Neural progenitor cell (in vitro differentiated cells): ENCODE measurements around the gene VEPH1. TPM values are rescaled to one million over a fixed set of nuclear protein-coding genes. Genes with fewer than 3 reads are reported as not detected.

Source experiments
- DNase-seq: peaks from one replicate; pipeline ENCODE4 v3.0.0-alpha.2; 2016; ENCODE audit warnings: low spot score
- H2AFZ ChIP-seq: fragments of 200-600 bp; sonication (generic); replicated peaks from 2 replicates; pipeline ENCODE4 v1.6.1; 2016; ENCODE audit warnings: antibody characterized with exemption
- H3F3A ChIP-seq: fragments of 200-600 bp; sonication (generic); 2 replicates; pipeline ENCODE4 v1.6.1; 2016; ENCODE audit warnings: antibody characterized with exemption, low read depth
- H3K27ac ChIP-seq: fragments of 200-600 bp; sonication (generic); 2 replicates; pipeline ENCODE4 v1.5.1; 2016; ENCODE audit warnings: mild to moderate bottlenecking
- H3K27me3 ChIP-seq: fragments of 200-600 bp; sonication (generic); 2 replicates; pipeline ENCODE4 v1.6.1; 2016; ENCODE audit warnings: mild to moderate bottlenecking, moderate library complexity
- H3K36me3 ChIP-seq: fragments of 200-600 bp; sonication (generic); 2 replicates; pipeline ENCODE4 v1.5.1; 2016
- H3K4me1 ChIP-seq: fragments of 200-600 bp; sonication (generic); 2 replicates; pipeline ENCODE4 v1.6.1; 2016; ENCODE audit warnings: mixed run types
- H3K4me2 ChIP-seq: fragments of 200-600 bp; sonication (generic); 2 replicates; pipeline ENCODE4 v1.6.1; 2016
- H3K4me3 ChIP-seq: fragments of 200-600 bp; sonication (generic); 2 replicates; pipeline ENCODE4 v1.5.1; 2016
- H3K79me2 ChIP-seq: fragments of 200-600 bp; sonication (generic); 2 replicates; pipeline ENCODE4 v1.6.1; 2016; ENCODE audit warnings: low read depth
- H3K9ac ChIP-seq: fragments of 200-600 bp; sonication (generic); 2 replicates; pipeline ENCODE4 v1.6.1; 2016
- H3K9me3 ChIP-seq: fragments of 200-600 bp; sonication (generic); 2 replicates; pipeline ENCODE4 v1.5.1; 2016; ENCODE audit warnings: low read depth
- H4K20me1 ChIP-seq: fragments of 200-600 bp; sonication (generic); 2 replicates; pipeline ENCODE4 v1.6.1; 2016; ENCODE audit warnings: low read depth
- H3K27ac Mint-ChIP-seq: 3 replicates; pipeline ENCODE4 v1.8.0; 2021; ENCODE audit warnings: mixed read lengths
- H3K27me3 Mint-ChIP-seq: 2 replicates; pipeline ENCODE4 v1.8.0; 2022; ENCODE audit warnings: low read depth, mild to moderate bottlenecking, inconsistent platforms, moderate library complexity, mixed read lengths; ENCODE audit not compliant: insufficient read depth
- H3K36me3 Mint-ChIP-seq: 3 replicates; pipeline ENCODE4 v1.8.0; 2021; ENCODE audit warnings: mixed read lengths
- H3K4me1 Mint-ChIP-seq: 3 replicates; pipeline ENCODE4 v1.8.0; 2021; ENCODE audit warnings: mixed read lengths
- H3K4me3 Mint-ChIP-seq: 3 replicates; pipeline ENCODE4 v1.8.0; 2021; ENCODE audit warnings: mild to moderate bottlenecking, moderate library complexity, mixed read lengths
- H3K9me3 Mint-ChIP-seq: 3 replicates; pipeline ENCODE4 v1.8.0; 2020; ENCODE audit warnings: mixed read lengths
- CTCF ChIP-seq: fragments of 200-600 bp; sonication (generic); IDR thresholded peaks from 2 replicates; pipeline ENCODE4 v1.5.1; 2017; ENCODE audit warnings: antibody characterized with exemption, mild to moderate bottlenecking
- EZH2 ChIP-seq: fragments of 200-600 bp; sonication (generic); IDR thresholded peaks from 2 replicates; pipeline ENCODE4 v1.6.1; 2017; ENCODE audit warnings: antibody characterized with exemption, mild to moderate bottlenecking, moderate library complexity
- EZH2phosphoT487 ChIP-seq: fragments of 200-600 bp; sonication (generic); IDR thresholded peaks from 2 replicates; pipeline ENCODE4 v1.6.1; 2017; ENCODE audit warnings: antibody characterized with exemption
- total RNA-seq: library from RNA; depleted of rRNA; stranded (reverse); fragments of >200 nt; gene quantifications from 2 replicates; pipeline ENCODE4 v1.2.3, GENCODE V29; 2015; ENCODE audit warnings: low replicate concordance

VEPH1 gene
- total RNA-seq, 1 donor from 2014 or later, result not detected

DNA sequence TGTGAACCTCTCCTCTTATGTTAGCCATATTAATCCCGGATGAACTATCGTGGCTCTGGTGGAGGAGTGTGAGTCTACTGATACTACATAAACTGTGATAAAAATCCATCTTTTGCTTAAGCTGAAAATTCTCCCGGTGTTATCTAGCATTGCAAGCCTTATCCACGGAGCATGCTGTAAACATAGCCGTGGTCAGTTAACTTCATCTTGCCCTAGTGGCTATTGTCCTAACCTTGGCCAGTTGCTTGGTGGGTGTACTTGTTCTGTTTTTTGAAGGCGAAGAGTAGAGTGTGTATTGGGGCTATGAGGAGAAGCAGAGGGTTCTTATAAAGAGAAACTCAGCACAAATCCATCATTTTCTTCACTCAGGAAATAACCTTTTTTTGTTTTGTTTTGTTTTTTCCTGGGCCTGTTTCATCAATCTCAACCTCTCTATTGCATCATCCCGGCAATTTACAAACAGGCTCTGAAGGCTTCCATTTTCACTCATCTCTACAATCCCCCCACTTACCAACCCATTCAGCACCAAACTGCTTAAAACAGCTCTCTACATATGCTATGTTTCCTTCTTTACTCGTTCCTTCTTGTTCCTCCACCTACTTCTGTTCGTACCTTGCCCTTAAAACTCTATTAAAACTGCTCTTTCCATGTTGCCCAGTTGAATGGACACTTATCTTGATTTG, 202.1 kb downstream of the VEPH1 start:
- no peak overlapping the region for H3K4me3 ChIP-seq
- no peak overlapping the region for H3K4me3 Mint-ChIP-seq
- H3F3A ChIP-seq, result no peaks in the 10 kb centered on the region
- no peak for DNase-seq
- no peak overlapping the region for H2AFZ ChIP-seq
- H3K9ac ChIP-seq, result no peak overlapping the region
- H4K20me1 ChIP-seq, result no peaks in the 10 kb centered on the region
- peaks cover 8% of the 10 kb centered on the region for H3K4me1 Mint-ChIP-seq
- H3K4me1 ChIP-seq, result peaks cover 8% of the 10 kb centered on the region
- no peaks in the 10 kb centered on the region for H3K9me3 ChIP-seq
- no peak for TF ChIP-seq EZH2
- TF ChIP-seq CTCF, result no peak
- no peak for TF ChIP-seq EZH2phosphoT487
- H3K27me3 Mint-ChIP-seq, result peaks cover 3% of the 10 kb centered on the region
- no peaks in the 10 kb centered on the region for H3K36me3 ChIP-seq
- H3K9me3 Mint-ChIP-seq, result no peaks in the 10 kb centered on the region
- H3K4me2 ChIP-seq, result no peak overlapping the region
- no peak overlapping the region for H3K27ac Mint-ChIP-seq
- no peaks in the 10 kb centered on the region for H3K36me3 Mint-ChIP-seq
- no peak overlapping the region for H3K27ac ChIP-seq
- no peaks in the 10 kb centered on the region for H3K79me2 ChIP-seq
- H3K27me3 ChIP-seq, result no peaks in the 10 kb centered on the region

- H3K4me3 Mint-ChIP-seq, result no peak overlapping the region
- Histone ChIP-seq H3K79me2 (no peaks in the 10 kb centered on the region), H4K20me1 (no peaks in the 10 kb centered on the region), H3K9me3 (no peaks in the 10 kb centered on the region), H3K4me3 (no peak overlapping the region), H3K4me1 (peaks cover 8% of the 10 kb centered on the region), H3K36me3 (no peaks in the 10 kb centered on the region), H3K27ac (no peak overlapping the region), H3K4me2 (no peak overlapping the region), H2AFZ (no peak overlapping the region), H3K9ac (no peak overlapping the region), H3K27me3 (no peaks in the 10 kb centered on the region), H3F3A (no peaks in the 10 kb centered on the region)
- H3K27me3 Mint-ChIP-seq, result peaks cover 3% of the 10 kb centered on the region
- no peaks in the 10 kb centered on the region for H3K36me3 Mint-ChIP-seq
- H3K9me3 Mint-ChIP-seq, result no peaks in the 10 kb centered on the region
- H3K4me1 Mint-ChIP-seq, result peaks cover 8% of the 10 kb centered on the region
- TF ChIP-seq EZH2, result no peak
- no peak for TF ChIP-seq CTCF
- no peak for TF ChIP-seq EZH2phosphoT487
- H3K27ac Mint-ChIP-seq, result no peak overlapping the region
- no peak for DNase-seq
Observed at GRCh38 chr3:157300094-157300493, 203.1 kb downstream of the VEPH1 start.

DNA sequence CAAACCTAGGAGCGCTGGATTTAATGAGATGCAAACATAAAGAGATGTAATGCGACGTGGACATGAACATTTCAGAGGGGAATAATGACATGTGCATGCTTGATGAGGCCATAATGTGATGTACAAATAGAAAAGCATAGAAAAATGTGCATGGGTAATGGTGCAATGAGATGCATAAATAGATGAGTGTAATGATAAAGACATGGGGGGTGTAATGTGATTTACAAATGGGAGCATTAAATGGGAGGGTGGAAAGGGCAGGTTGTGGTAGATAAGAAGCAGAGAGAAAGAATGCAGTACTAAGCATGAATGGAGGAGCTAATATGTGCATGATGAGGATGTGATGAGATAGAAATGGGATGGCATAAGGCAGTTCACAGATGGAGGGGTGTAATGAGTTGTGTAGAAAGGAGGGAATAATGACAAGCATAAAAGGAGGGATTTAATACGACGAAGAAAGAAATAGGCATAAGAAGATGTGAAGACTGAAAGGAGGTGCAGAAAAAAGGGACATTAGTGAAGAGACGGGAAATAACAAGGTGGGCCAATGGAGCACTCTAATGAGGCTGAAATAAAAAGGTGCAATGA, 205.8 kb downstream of the VEPH1 start:
- no peak for TF ChIP-seq EZH2
- TF ChIP-seq CTCF, result no peak
- no peak for TF ChIP-seq EZH2phosphoT487
- no peaks in the 10 kb centered on the region for H3K4me1 ChIP-seq
- H4K20me1 ChIP-seq, result no peaks in the 10 kb centered on the region
- no peak overlapping the region for H3K4me3 ChIP-seq
- no peaks in the 10 kb centered on the region for H3K27me3 ChIP-seq
- H3K9ac ChIP-seq, result no peak overlapping the region
- H3K79me2 ChIP-seq, result no peaks in the 10 kb centered on the region
- Mint-ChIP-seq H3K27ac (no peak overlapping the region), H3K36me3 (no peaks in the 10 kb centered on the region), H3K4me1 (peaks cover 9% of the 10 kb centered on the region), H3K27me3 (peaks cover 3% of the 10 kb centered on the region), H3K9me3 (no peaks in the 10 kb centered on the region), H3K4me3 (no peak overlapping the region)
- no peaks in the 10 kb centered on the region for H3K9me3 ChIP-seq
- no peaks in the 10 kb centered on the region for H3F3A ChIP-seq
- no peak for DNase-seq
- H3K27ac ChIP-seq, result no peak overlapping the region
- no peaks in the 10 kb centered on the region for H3K36me3 ChIP-seq
- no peak overlapping the region for H3K4me2 ChIP-seq
- no peak overlapping the region for H2AFZ ChIP-seq
